ENCODE data around the gene OR52E5. TPM values are rescaled to one million over a fixed set of nuclear protein-coding genes. Genes with fewer than 3 reads are reported as not detected.

Gene OR52E5
- total RNA-seq, 3 donors from 2014 or later: not detected

GRCh38 chr11:5928271-5928670 is 35.3 kb downstream of the OR52E5 start:
- intact Hi-C loops (cut with DNase I, micrococcal nuclease): no loop called here

DNA sequence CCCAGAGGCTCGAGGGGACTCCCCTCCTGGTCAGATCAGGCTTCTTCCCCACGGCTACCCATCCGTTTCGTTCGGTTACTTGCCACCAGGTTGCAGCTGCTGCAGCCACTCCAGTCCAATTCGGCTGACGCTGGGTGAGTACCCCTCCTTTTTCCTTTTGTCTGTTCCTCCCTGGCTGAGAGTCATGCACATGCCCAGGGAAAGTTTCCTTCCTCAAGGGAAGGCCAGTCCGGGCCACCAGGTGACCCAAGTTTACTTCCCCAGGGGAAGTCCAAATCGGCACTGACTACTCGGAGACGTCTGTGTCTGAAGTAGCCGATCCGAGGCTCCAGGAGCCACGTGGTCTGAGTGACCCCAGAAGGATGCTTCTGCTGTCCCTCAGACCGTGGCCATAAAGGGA is 35.8 kb downstream of the OR52E5 start:
- intact Hi-C loops (cut with DNase I, micrococcal nuclease): no loop called here
- TF ChIP-seq, protein P1, sequence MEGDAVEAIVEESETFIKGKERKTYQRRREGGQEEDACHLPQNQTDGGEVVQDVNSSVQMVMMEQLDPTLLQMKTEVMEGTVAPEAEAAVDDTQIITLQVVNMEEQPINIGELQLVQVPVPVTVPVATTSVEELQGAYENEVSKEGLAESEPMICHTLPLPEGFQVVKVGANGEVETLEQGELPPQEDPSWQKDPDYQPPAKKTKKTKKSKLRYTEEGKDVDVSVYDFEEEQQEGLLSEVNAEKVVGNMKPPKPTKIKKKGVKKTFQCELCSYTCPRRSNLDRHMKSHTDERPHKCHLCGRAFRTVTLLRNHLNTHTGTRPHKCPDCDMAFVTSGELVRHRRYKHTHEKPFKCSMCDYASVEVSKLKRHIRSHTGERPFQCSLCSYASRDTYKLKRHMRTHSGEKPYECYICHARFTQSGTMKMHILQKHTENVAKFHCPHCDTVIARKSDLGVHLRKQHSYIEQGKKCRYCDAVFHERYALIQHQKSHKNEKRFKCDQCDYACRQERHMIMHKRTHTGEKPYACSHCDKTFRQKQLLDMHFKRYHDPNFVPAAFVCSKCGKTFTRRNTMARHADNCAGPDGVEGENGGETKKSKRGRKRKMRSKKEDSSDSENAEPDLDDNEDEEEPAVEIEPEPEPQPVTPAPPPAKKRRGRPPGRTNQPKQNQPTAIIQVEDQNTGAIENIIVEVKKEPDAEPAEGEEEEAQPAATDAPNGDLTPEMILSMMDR (IDR thresholded peaks at IDR 0.05): no peak
- Histone ChIP-seq H3K36me3 (ENCODE audit: low read depth) (no peaks in the 10 kb centered on the region), H3K4me1 (ENCODE audit: low read depth) (no peaks in the 10 kb centered on the region), H3K4me3 (no peak overlapping the region), H3K9me3 (peaks cover 22% of the 10 kb centered on the region)
- ATAC-seq: no peak
- no peak for DNase-seq

More at GRCh38 chr11:5928271-5928670, 35.3 kb downstream of the OR52E5 start:
- TF ChIP-seq, protein P1 (IDR thresholded peaks at IDR 0.05): no peak
- H3K4me3 ChIP-seq: no peak overlapping the region
- no peak for ATAC-seq
- DNase-seq: no peak
- H3K36me3 ChIP-seq (ENCODE audit: low read depth): no peaks in the 10 kb centered on the region
- no peaks in the 10 kb centered on the region for H3K4me1 ChIP-seq (ENCODE audit: low read depth)
- H3K9me3 ChIP-seq: peaks cover 22% of the 10 kb centered on the region

DNA sequence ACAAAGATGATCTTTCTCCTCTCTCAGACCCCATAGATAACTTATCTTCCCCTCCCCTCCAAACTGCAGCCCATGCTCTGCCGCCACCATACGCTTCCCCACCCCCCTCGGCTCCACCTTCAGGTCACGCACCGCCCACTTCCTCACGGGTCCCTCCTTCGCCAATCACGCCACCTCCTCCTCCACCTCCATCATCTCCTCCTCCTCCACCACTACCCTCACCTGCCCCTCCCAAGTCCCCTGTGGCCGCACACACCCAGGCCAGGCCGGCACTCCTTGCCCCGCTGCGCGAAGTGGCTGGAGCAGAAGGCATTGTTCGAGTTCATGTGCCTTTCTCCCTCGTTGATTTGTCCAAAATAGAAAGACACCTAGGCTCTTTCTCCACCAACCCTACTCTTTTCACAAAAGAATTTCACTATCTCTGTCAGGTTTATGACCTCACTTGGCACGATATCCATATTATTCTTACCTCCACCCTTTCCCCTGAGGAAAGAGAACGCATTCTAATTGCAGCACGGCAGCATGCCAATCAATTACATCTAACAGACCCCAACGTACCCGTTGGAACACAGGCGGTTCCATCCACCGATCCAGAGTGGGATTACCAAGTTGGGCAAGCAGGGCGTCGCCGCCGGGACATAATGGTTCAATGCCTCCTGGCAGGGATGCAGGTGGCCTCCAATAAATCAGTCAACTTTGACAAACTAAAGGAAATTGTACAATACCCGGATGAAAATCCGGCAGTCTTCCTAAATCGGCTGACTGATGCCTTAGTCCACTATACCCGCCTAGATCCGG is 36.8 kb downstream of the OR52E5 start:
- H3K4me1 ChIP-seq (ENCODE audit: low read depth): no peaks in the 10 kb centered on the region
- peaks cover 19% of the 10 kb centered on the region for H3K9me3 ChIP-seq
- TF ChIP-seq, protein P1 (IDR thresholded peaks at IDR 0.05): no peak
- ATAC-seq (no peak), DNase-seq (no peak)
- intact Hi-C loops (cut with DNase I, micrococcal nuclease): no loop called here
- no peak overlapping the region for H3K4me3 ChIP-seq
- H3K36me3 ChIP-seq (ENCODE audit: low read depth): no peaks in the 10 kb centered on the region

DNA sequence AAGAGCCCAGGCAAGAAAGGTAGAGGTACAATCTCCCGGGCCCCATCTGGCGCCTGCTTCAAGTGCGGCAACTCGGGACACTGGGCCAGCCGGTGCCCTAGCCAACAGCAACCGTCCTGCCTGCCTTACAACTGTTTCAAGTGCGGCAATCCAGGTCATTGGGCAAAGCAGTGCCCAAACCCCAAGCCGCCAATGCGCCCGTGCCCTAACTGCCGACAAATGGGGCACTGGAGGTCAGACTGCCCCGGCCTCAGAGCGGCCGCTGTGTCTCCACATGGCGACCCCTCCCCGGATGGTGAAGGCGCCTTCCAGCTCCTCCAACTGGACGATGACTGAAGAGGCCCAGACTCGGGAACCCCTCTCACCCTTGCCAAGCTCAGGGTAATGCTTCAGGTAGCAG is 37.6 kb downstream of the OR52E5 start:
- Histone ChIP-seq H3K36me3 (ENCODE audit: low read depth) (no peaks in the 10 kb centered on the region), H3K4me3 (no peak overlapping the region), H3K9me3 (peaks cover 18% of the 10 kb centered on the region), H3K4me1 (ENCODE audit: low read depth) (no peaks in the 10 kb centered on the region)
- TF ChIP-seq, protein P1 (IDR thresholded peaks at IDR 0.05): no peak
- no peak for DNase-seq
- ATAC-seq: no peak
- intact Hi-C loops (cut with DNase I, micrococcal nuclease): no loop called here

GRCh38 chr11:5931061-5931460 is 38.1 kb downstream of the OR52E5 start:
- intact Hi-C loops (cut with DNase I, micrococcal nuclease): no loop called here
- no peak for ATAC-seq

More at GRCh38 chr11:5931061-5931460, 38.1 kb downstream of the OR52E5 start:
- H3K9me3 ChIP-seq: peaks cover 18% of the 10 kb centered on the region
- no peak overlapping the region for H3K4me3 ChIP-seq
- no peaks in the 10 kb centered on the region for H3K36me3 ChIP-seq (ENCODE audit: low read depth)
- DNase-seq: no peak
- H3K4me1 ChIP-seq (ENCODE audit: low read depth): no peaks in the 10 kb centered on the region
- TF ChIP-seq, protein P1 (IDR thresholded peaks at IDR 0.05): no peak
